Uterus (tissue), 2 donors: ENCODE results near the gene TBC1D1.

Experiments used
- POLR2A ChIP-seq, 2 donors: fragments of 450-650 bp; IDR thresholded peaks; one replicate each; pipeline ENCODE4 v1.6.1; 2016; ENCODE audit warnings: antibody characterized with exemption in 2 of 2, mild to moderate bottlenecking in 1 of 2, moderate library complexity in 1 of 2
- TF ChIP-seq, protein P1 (sequence below), 4 experiments: fragments of 200-600 bp in 2 of 4; fragments of 450-650 bp in 2 of 4; sonication (generic) in 2 of 4; IDR thresholded peaks; one replicate each; pipeline ENCODE4 v1.5.1; 2016 to 2019; ENCODE audit warnings: antibody characterized with exemption in 4 of 4, mild to moderate bottlenecking in 2 of 4, moderate library complexity in 1 of 4

DNA sequence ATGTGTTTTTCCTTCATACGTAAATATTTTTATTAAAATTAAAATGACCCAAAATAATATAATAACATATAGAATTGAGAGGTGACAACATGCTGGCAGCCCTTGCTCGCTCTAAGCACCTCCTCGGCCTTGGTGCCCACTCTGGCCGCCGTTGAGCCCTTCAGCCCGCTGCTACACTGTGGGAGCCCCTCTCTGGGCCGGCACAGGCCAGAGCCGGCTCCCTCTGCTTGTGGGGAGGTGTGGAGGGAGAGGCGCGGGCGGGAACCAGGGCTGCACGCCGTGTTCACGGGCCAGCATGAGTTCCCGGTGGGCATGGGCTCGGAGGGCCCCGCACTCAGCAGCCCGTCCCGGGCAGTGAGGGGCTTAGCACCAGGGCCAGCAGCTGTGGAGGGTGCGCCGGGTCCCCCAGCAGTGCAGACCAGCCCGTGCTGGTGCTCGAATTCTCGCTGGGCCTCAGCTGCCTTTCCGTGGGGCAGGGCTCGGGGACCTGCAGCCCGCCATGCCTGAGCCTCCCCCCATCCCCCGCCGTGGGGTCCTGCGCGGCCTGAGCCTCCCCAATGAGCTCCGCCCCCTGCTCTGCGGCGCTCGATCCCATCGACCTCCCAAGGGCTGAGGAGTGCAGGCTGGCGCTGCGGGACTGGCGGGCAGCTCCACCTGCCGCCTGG lies 291.6 kb downstream of the TBC1D1 start:
- TF ChIP-seq, protein P1, sequence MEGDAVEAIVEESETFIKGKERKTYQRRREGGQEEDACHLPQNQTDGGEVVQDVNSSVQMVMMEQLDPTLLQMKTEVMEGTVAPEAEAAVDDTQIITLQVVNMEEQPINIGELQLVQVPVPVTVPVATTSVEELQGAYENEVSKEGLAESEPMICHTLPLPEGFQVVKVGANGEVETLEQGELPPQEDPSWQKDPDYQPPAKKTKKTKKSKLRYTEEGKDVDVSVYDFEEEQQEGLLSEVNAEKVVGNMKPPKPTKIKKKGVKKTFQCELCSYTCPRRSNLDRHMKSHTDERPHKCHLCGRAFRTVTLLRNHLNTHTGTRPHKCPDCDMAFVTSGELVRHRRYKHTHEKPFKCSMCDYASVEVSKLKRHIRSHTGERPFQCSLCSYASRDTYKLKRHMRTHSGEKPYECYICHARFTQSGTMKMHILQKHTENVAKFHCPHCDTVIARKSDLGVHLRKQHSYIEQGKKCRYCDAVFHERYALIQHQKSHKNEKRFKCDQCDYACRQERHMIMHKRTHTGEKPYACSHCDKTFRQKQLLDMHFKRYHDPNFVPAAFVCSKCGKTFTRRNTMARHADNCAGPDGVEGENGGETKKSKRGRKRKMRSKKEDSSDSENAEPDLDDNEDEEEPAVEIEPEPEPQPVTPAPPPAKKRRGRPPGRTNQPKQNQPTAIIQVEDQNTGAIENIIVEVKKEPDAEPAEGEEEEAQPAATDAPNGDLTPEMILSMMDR (IDR thresholded peaks at IDR 0.05), result no peak
- no peak for TF ChIP-seq POLR2A (IDR thresholded peaks at IDR 0.05)
